Gastrocnemius medialis (tissue), 4 donors: Measurements from ENCODE around the gene DUSP22. TPM values are rescaled to one million over a fixed set of nuclear protein-coding genes. Genes with fewer than 3 reads are reported as not detected.

Experiments
- ATAC-seq, 2 donors: fragments of 150-250 bp; one replicate each; pipeline ENCODE4 v1.9.1; 2016
- DNase-seq, 2 donors: peaks; one replicate each; pipeline ENCODE4 v3.0.0-alpha.2; 2019
- H3K27ac ChIP-seq, 4 donors: fragments of 200-600 bp; sonication (generic); 1 replicate in 1 of 4; 2 replicates in 3 of 4; pipeline ENCODE4 v1.5.1; 2016 to 2018; ENCODE audit warnings: mild to moderate bottlenecking in 2 of 4, moderate library complexity in 1 of 4
- H3K27me3 ChIP-seq, 3 donors: fragments of 200-600 bp; sonication (generic) in 2 of 3; 1 replicate in 1 of 3; 2 replicates in 2 of 3; pipeline versions ENCODE4 v1.5.1 to v1.6.0; 2016 to 2019; ENCODE audit warnings: mild to moderate bottlenecking in 1 of 3, moderate library complexity in 1 of 3
- H3K36me3 ChIP-seq, 2 donors: fragments of 200-600 bp; sonication (generic) in 1 of 2; one replicate each; pipeline ENCODE4 v1.5.1; 2017 to 2018
- H3K4me1 ChIP-seq, 2 donors: fragments of 200-600 bp; sonication (generic) in 1 of 2; one replicate each; pipeline ENCODE4 v1.5.1; 2016 to 2017; ENCODE audit warnings: mild to moderate bottlenecking in 2 of 2
- H3K4me3 ChIP-seq, 4 donors: fragments of 200-600 bp; sonication (generic) in 3 of 4; 1 replicate in 1 of 4; 2 replicates in 3 of 4; pipeline ENCODE4 v1.5.1; 2016 to 2019; ENCODE audit warnings: mild to moderate bottlenecking in 2 of 4
- H3K9me3 ChIP-seq, 3 donors: fragments of 200-600 bp; sonication (generic) in 2 of 3; 1 replicate in 1 of 3; 2 replicates in 2 of 3; pipeline ENCODE4 v1.5.1; 2016 to 2019
- CTCF ChIP-seq, 5 experiments: fragments of 450-650 bp in 3 of 5; fragments of 200-600 bp in 2 of 5; sonication (generic) in 2 of 5; IDR thresholded peaks in 4 of 5; conservative IDR thresholded peaks in 1 of 5; 1 replicate in 4 of 5; 2 replicates in 1 of 5; pipeline ENCODE4 v1.5.1; 2016 to 2019; ENCODE audit warnings: antibody characterized with exemption in 5 of 5, mild to moderate bottlenecking in 3 of 5, moderate library complexity in 3 of 5
- POLR2A ChIP-seq, 2 donors: fragments of 450-650 bp; IDR thresholded peaks; one replicate each; pipeline ENCODE4 v1.6.1; 2017; ENCODE audit warnings: antibody characterized with exemption in 2 of 2, mild to moderate bottlenecking in 2 of 2, moderate library complexity in 2 of 2
- in situ Hi-C, 4 donors: fragments of 200-750 bp; cut with MboI; loops; one replicate each; pipeline versions ENCODE4 v1.15.0 to v1.8.0; 2017; ENCODE audit warnings: low sequenced_read_pairs in 4 of 4
- intact Hi-C: fragments of 100-400 bp; cut with DNase I; formaldehyde crosslinking; loops from one replicate; pipeline ENCODE4 v1.15.1; 2023; ENCODE audit warnings: low total_unique reads
- total RNA-seq, 4 donors: library from RNA; depleted of rRNA; stranded (reverse); fragments of >200 nt; gene quantifications; one replicate each; pipeline versions ENCODE4 v1.1.0 to v1.2.3, GENCODE V29; 2016

The DUSP22 gene
- total RNA-seq, 4 donors from 2014 or later, result 53.4 to 70.7 (median 61.3) TPM

DNA sequence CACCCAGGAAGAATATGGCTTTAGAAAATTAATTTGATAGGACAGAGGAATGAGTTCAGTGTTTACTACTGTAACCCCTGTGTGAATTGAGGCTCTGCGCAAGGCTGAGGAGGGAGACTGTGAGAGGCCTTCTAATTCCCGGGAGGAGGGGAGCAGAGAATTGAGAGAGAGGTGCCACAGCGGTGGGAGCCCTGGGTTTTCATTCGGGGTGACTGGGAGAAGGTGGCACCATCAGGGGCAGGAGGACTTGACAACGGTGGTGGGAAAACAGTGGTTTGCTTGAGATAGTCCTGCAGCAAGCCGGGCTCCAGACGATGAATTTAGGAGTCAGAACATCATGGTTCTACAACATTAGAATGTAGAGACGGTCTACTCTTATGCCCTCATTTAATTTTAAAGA, 9.2 kb downstream of the DUSP22 start:
- in situ Hi-C loops, result no loop called here
- Histone ChIP-seq H3K4me1 (peaks cover 40 to 47% of the 10 kb centered on the region in 2 donors), H3K9me3 (no peaks in the 10 kb centered on the region), H3K4me3 (no peak overlapping the region), H3K27me3 (no peaks in the 10 kb centered on the region), H3K27ac (no peak overlapping the region), H3K36me3 (no peaks in the 10 kb centered on the region)
- no peak for DNase-seq
- no peak for TF ChIP-seq POLR2A (IDR thresholded peaks at IDR 0.05)
- intact Hi-C loops, result no loop called here
- no peak for ATAC-seq

DNA sequence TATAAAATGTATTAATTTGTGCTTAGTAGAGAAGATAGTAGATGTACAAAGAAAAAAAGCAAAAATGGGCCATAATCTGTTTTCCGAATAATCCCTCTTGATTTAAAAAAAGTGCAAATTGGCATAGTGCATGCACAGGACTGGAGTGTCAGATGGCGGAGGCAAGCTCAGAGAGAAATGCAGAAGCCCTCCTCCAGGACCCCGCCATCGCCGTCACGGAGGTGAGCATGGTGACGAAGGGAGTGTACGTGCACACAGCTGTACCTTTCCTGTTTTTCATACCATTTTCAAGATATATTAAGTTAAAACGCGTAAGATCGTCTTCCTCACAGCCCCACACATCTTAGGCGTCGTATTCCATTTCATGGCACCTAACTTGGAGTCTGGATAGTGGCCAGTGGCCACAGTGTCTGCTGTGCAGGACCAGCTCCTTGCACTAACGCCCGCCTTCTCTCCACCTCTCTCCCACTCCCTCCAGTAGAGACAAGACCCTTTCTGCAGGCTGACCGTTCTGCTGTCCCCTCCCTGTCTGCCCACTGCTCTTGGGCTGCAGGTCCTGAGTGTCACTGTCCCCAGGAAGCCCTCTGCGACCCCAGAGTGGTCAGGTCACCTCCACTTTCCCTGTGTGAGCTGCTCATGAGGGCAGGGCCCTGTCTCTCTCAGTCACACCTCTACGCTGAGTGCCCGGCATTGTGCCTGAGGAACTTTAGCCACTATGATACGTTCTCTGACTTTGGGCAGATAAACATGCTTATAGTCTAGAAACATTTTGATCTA, 9.8 kb downstream of the DUSP22 start:
- peaks cover 34 to 44% of the 10 kb centered on the region in 2 donors for H3K4me1 ChIP-seq
- in situ Hi-C loops, result no loop called here
- no peaks in the 10 kb centered on the region for H3K9me3 ChIP-seq
- ATAC-seq, result no peak
- H3K27ac ChIP-seq, result no peak overlapping the region
- no peaks in the 10 kb centered on the region for H3K36me3 ChIP-seq
- H3K4me3 ChIP-seq, result no peak overlapping the region
- no peaks in the 10 kb centered on the region for H3K27me3 ChIP-seq
- TF ChIP-seq CTCF (IDR thresholded peaks at IDR 0.05 in 4 of 5, conservative IDR thresholded peaks at IDR 0.05 in 1 of 5) (no peak), POLR2A (IDR thresholded peaks at IDR 0.05) (no peak)
- no peak for DNase-seq
- intact Hi-C loops, result no loop called here

GRCh38 chr6:302760-303159, 10.5 kb downstream of the DUSP22 start:
- H3K4me1 ChIP-seq, result peaks cover 33 to 39% of the 10 kb centered on the region in 2 donors
- in situ Hi-C loops, result no loop called here
- DNase-seq, result no peak
- H3K27me3 ChIP-seq, result no peaks in the 10 kb centered on the region
- no peaks in the 10 kb centered on the region for H3K36me3 ChIP-seq
- intact Hi-C loops, result no loop called here
- H3K4me3 ChIP-seq, result no peak overlapping the region
- ATAC-seq, result no peak
- H3K27ac ChIP-seq, result no peak overlapping the region
- H3K9me3 ChIP-seq, result no peaks in the 10 kb centered on the region
- no peak for TF ChIP-seq POLR2A (IDR thresholded peaks at IDR 0.05)
- TF ChIP-seq CTCF (IDR thresholded peaks at IDR 0.05 in 4 of 5, conservative IDR thresholded peaks at IDR 0.05 in 1 of 5), result no peak

DNA sequence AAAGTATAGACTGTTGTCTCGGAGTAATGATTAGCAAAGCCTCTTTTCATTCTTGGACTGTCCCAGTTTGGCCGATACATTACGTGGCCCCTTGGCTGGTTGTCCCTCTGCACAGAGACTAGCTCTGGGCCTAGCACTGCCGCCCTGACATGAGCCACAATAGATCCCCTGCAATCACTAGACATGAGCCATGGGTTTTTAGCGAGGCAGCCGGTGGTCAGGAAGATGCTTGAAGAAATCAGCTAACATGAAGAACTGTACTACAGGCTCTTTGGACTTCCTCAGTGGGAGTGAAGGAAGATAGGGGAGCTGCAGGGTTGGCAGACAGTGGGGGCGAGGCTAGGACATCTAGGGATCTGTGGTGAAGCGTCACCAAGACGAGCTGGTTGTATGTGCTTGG, 11.0 kb downstream of the DUSP22 start:
- intact Hi-C loops, result no loop called here
- DNase-seq (no peak), ATAC-seq (no peak)
- peaks cover 28 to 34% of the 10 kb centered on the region in 2 donors for H3K4me1 ChIP-seq
- TF ChIP-seq POLR2A (IDR thresholded peaks at IDR 0.05) (no peak), CTCF (IDR thresholded peaks at IDR 0.05 in 4 of 5, conservative IDR thresholded peaks at IDR 0.05 in 1 of 5) (no peak)
- no peaks in the 10 kb centered on the region for H3K36me3 ChIP-seq
- no peak overlapping the region for H3K4me3 ChIP-seq
- H3K27me3 ChIP-seq, result no peaks in the 10 kb centered on the region
- H3K9me3 ChIP-seq, result no peaks in the 10 kb centered on the region
- H3K27ac ChIP-seq, result no peak overlapping the region
- in situ Hi-C loops, result no loop called here

DNA sequence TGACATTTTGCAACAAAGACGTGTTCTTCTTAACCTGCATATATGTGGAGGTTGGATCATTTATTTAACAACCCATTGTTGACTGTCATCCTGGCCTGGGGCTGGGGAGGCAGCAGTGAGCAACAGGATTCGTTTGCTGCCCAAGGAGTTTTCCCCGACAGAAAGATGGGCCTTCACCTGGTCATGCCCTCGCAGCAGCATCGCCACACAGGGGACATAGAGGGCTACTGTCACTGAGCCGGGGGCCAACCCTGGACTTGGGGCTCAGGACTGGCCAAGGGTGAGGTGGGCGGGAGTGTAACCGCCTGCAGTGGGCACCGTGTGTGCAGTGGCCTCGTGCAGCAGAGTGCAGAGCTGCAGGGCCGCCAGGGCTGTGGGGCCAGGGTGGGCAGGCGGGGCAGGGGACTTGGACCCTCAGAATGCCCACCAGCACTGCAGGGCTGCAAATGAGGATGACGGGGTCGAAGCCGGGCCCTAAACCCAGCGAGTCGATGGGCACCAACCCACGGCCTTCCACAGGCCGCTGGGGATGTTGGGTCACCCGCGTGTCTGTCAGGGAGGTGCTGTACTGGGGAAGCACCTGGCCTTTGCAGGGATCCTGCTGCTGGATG, 11.8 kb downstream of the DUSP22 start:
- peaks cover 21 to 26% of the 10 kb centered on the region in 2 donors for H3K4me1 ChIP-seq
- H3K4me3 ChIP-seq, result no peak overlapping the region
- intact Hi-C loops (no loop called here), in situ Hi-C loops (no loop called here)
- H3K9me3 ChIP-seq, result no peaks in the 10 kb centered on the region
- DNase-seq (no peak), ATAC-seq (no peak)
- H3K27me3 ChIP-seq, result no peaks in the 10 kb centered on the region
- no peak overlapping the region for H3K27ac ChIP-seq
- TF ChIP-seq POLR2A (IDR thresholded peaks at IDR 0.05), result no peak
- no peak for TF ChIP-seq CTCF (IDR thresholded peaks at IDR 0.05 in 4 of 5, conservative IDR thresholded peaks at IDR 0.05 in 1 of 5)
- H3K36me3 ChIP-seq, result no peaks in the 10 kb centered on the region
